ENCODE data around the gene MPP7.

- no peak for TF ChIP-seq CTCF (IDR thresholded peaks at IDR 0.05)
- no peak for TF ChIP-seq POLR2A (IDR thresholded peaks at IDR 0.05)
Measured at GRCh38 chr10:28296023-28296422, 6.8 kb downstream of the MPP7 start.

Measured in testis (tissue), 2 donors.